Endothelial cell of umbilical vein (primary cell): ENCODE data around the gene CTSK.

Source experiments
- POLR2AphosphoS5 ChIP-seq: IDR thresholded peaks from 2 replicates; pipeline ENCODE4 v1.6.1; 2012; ENCODE audit warnings: low read depth, mild to moderate bottlenecking, control low read depth, low read length, moderate library complexity; ENCODE audit not compliant: insufficient read depth
- TF ChIP-seq, protein P1 (sequence below), 2 donors: IDR thresholded peaks; 1 replicate in 1 of 2; 2 replicates in 1 of 2; pipeline ENCODE4 v1.5.1; 2011; ENCODE audit warnings: low read length in 2 of 2, mild to moderate bottlenecking in 2 of 2, moderate library complexity in 2 of 2, control low read depth in 1 of 2, inconsistent platforms in 1 of 2, low read depth in 1 of 2; ENCODE audit not compliant: insufficient read depth in 1 of 2; ENCODE audit errors: extremely low read depth in 1 of 2

DNA sequence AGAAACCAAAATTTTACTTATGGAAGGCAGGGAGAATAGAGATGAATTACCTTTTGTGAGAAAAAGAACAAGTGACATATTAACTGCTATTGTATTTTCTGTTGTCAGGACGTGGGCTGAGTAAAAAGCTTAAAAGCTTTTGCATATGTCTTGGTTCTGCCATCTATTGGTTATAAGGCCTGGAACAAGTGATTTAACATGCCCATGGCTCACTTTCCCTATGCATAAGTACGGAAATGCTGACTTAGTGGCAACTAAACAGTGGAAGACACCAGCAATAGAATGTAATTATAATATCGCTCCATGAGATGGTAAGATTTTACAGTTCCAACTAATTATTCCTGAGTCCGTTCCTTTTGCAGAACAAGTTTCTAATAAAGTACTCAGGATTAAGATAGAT lies 35.7 kb downstream of the CTSK start:
- TF ChIP-seq POLR2AphosphoS5 = no peak
- TF ChIP-seq, protein P1, sequence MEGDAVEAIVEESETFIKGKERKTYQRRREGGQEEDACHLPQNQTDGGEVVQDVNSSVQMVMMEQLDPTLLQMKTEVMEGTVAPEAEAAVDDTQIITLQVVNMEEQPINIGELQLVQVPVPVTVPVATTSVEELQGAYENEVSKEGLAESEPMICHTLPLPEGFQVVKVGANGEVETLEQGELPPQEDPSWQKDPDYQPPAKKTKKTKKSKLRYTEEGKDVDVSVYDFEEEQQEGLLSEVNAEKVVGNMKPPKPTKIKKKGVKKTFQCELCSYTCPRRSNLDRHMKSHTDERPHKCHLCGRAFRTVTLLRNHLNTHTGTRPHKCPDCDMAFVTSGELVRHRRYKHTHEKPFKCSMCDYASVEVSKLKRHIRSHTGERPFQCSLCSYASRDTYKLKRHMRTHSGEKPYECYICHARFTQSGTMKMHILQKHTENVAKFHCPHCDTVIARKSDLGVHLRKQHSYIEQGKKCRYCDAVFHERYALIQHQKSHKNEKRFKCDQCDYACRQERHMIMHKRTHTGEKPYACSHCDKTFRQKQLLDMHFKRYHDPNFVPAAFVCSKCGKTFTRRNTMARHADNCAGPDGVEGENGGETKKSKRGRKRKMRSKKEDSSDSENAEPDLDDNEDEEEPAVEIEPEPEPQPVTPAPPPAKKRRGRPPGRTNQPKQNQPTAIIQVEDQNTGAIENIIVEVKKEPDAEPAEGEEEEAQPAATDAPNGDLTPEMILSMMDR (IDR thresholded peaks at IDR 0.05; ENCODE audit: extremely low read depth in 1 of 2, insufficient read depth in 1 of 2, low read depth in 1 of 2, low read length in 2 of 2) = no peak
